Measurements from ENCODE around the gene TMUB1. TPM values are rescaled to one million over a fixed set of nuclear protein-coding genes. Genes with fewer than 3 reads are reported as not detected.

The TMUB1 gene
- total and polyA plus RNA-seq, 9 of the 15 experiments (the other 6 are each of a cell fraction or from before 2014, with no cell fraction given), result 0.14 to 241 (median 74.1) TPM

- TF ChIP-seq, protein P1, sequence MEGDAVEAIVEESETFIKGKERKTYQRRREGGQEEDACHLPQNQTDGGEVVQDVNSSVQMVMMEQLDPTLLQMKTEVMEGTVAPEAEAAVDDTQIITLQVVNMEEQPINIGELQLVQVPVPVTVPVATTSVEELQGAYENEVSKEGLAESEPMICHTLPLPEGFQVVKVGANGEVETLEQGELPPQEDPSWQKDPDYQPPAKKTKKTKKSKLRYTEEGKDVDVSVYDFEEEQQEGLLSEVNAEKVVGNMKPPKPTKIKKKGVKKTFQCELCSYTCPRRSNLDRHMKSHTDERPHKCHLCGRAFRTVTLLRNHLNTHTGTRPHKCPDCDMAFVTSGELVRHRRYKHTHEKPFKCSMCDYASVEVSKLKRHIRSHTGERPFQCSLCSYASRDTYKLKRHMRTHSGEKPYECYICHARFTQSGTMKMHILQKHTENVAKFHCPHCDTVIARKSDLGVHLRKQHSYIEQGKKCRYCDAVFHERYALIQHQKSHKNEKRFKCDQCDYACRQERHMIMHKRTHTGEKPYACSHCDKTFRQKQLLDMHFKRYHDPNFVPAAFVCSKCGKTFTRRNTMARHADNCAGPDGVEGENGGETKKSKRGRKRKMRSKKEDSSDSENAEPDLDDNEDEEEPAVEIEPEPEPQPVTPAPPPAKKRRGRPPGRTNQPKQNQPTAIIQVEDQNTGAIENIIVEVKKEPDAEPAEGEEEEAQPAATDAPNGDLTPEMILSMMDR (IDR thresholded peaks at IDR 0.05 in 2 of 3, conservative IDR thresholded peaks at IDR 0.05 in 1 of 3; ENCODE audit: insufficient read depth in 2 of 3, low read depth in 1 of 3, low read length in 3 of 3), result no peak
- TF ChIP-seq ELK3 (CRISPR knock-in tag; IDR thresholded peaks at IDR 0.05), result no peak
- TF ChIP-seq TCF3 (CRISPR knock-in tag; IDR thresholded peaks at IDR 0.05), result no peak
- peak; percentile 75 for TF ChIP-seq DPF2 (IDR thresholded peaks at IDR 0.05)
- TF ChIP-seq CTBP1 (IDR thresholded peaks at IDR 0.05; ENCODE audit: borderline replicate concordance), result 0 out of 2 replicates have a peak, but pooled peaks have one; percentile 16
- TF ChIP-seq SMARCB1 (IDR thresholded peaks at IDR 0.05; ENCODE audit: insufficient read length, low read depth), result no peak
- no peak for TF ChIP-seq ZNF57 (CRISPR knock-in tag; IDR thresholded peaks at IDR 0.05)
- no peak for TF ChIP-seq CREBBP (IDR thresholded peaks at IDR 0.05; ENCODE audit: low read depth, low read length)
- TF ChIP-seq, protein P2, sequence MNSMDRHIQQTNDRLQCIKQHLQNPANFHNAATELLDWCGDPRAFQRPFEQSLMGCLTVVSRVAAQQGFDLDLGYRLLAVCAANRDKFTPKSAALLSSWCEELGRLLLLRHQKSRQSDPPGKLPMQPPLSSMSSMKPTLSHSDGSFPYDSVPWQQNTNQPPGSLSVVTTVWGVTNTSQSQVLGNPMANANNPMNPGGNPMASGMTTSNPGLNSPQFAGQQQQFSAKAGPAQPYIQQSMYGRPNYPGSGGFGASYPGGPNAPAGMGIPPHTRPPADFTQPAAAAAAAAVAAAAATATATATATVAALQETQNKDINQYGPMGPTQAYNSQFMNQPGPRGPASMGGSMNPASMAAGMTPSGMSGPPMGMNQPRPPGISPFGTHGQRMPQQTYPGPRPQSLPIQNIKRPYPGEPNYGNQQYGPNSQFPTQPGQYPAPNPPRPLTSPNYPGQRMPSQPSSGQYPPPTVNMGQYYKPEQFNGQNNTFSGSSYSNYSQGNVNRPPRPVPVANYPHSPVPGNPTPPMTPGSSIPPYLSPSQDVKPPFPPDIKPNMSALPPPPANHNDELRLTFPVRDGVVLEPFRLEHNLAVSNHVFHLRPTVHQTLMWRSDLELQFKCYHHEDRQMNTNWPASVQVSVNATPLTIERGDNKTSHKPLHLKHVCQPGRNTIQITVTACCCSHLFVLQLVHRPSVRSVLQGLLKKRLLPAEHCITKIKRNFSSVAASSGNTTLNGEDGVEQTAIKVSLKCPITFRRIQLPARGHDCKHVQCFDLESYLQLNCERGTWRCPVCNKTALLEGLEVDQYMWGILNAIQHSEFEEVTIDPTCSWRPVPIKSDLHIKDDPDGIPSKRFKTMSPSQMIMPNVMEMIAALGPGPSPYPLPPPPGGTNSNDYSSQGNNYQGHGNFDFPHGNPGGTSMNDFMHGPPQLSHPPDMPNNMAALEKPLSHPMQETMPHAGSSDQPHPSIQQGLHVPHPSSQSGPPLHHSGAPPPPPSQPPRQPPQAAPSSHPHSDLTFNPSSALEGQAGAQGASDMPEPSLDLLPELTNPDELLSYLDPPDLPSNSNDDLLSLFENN (IDR thresholded peaks at IDR 0.05; ENCODE audit: low read depth in 2 of 2, low read length in 2 of 2), result no peak
- no peak for TF ChIP-seq XRCC3 (IDR thresholded peaks at IDR 0.05)
- TF ChIP-seq DIDO1 (tag; IDR thresholded peaks at IDR 0.05; ENCODE audit: low read depth), result no peak
- TF ChIP-seq NR4A1 (CRISPR knock-in tag; IDR thresholded peaks at IDR 0.05), result 0 out of 2 replicates have a peak, but pooled peaks have one; percentile 10
- TF ChIP-seq NR4A1 (tag; IDR thresholded peaks at IDR 0.05), result 0 out of 2 replicates have a peak, but pooled peaks have one; percentile 45
- no peak; a peak in 3 of 4 replicates for TF ChIP-seq MAZ (CRISPR knock-in tag; conservative IDR thresholded peaks at IDR 0.05 in 1 of 2, IDR thresholded peaks at IDR 0.05 in 1 of 2)
- no peak for TF ChIP-seq MAFK (IDR thresholded peaks at IDR 0.05; ENCODE audit: low read length)
- TF ChIP-seq ADNP (tag; IDR thresholded peaks at IDR 0.05), result no peak
- TF ChIP-seq FOXK1 (CRISPR knock-in tag; IDR thresholded peaks at IDR 0.05; ENCODE audit: borderline replicate concordance), result no peak
- TF ChIP-seq NFE2 (IDR thresholded peaks at IDR 0.05; ENCODE audit: low read depth), result no peak
- TF ChIP-seq, protein P3, sequence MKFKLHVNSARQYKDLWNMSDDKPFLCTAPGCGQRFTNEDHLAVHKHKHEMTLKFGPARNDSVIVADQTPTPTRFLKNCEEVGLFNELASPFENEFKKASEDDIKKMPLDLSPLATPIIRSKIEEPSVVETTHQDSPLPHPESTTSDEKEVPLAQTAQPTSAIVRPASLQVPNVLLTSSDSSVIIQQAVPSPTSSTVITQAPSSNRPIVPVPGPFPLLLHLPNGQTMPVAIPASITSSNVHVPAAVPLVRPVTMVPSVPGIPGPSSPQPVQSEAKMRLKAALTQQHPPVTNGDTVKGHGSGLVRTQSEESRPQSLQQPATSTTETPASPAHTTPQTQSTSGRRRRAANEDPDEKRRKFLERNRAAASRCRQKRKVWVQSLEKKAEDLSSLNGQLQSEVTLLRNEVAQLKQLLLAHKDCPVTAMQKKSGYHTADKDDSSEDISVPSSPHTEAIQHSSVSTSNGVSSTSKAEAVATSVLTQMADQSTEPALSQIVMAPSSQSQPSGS (CRISPR knock-in tag; IDR thresholded peaks at IDR 0.05), result no peak
- peak; percentile 63; the same call in 1 of the 2 replicates for TF ChIP-seq ZNF583 (CRISPR knock-in tag; IDR thresholded peaks at IDR 0.05)
These were observed 887 bp downstream of the TMUB1 start (continued) for GRCh38 chr7:151082141-151083070.

All from K562 (cell line).